GM12878 (cell line): Measurements from ENCODE around the gene TTC1. TPM values are rescaled to one million over a fixed set of nuclear protein-coding genes. Genes with fewer than 3 reads are reported as not detected.

ENCODE experiments used
- ATAC-seq: fragments of 200-7000 bp; cut with Tn5 transposase; 3 replicates; pipeline ENCODE4 v1.9.1; 2020; ENCODE audit warnings: mild to moderate bottlenecking, moderate library complexity
- BruUV-seq: library from RNA; stranded (reverse); fragments of 400-500 nt; replicated peaks from 2 replicates; lab custom pipeline; 2021; lab: Mats Ljungman, UMichigan
- CTCF ChIA-PET: fragments of 300-600 bp; sonication (Branson Sonifier 250); formaldehyde crosslinking; extraction: SDS; loops from one replicate; lab custom pipeline; 2021; ENCODE audit warnings: inconsistent platforms; lab: Yijun Ruan, JAX
- POLR2A ChIA-PET: fragments of 350-600 bp; formaldehyde crosslinking; extraction: SDS; loops from one replicate; lab custom pipeline; 2021; ENCODE audit warnings: inconsistent platforms; lab: Charles Lee
- RAD21 ChIA-PET: fragments of 300-600 bp; sonication (Branson Sonifier 250); formaldehyde crosslinking; loops from one replicate; lab custom pipeline; 2023; ENCODE audit warnings: antibody characterized with exemption; ENCODE audit not compliant: unreplicated experiment; lab: Charles Lee
- SMC1A ChIA-PET: fragments of 300-600 bp; sonication (Branson Sonifier 250); formaldehyde crosslinking; loops from one replicate; lab custom pipeline; 2023; ENCODE audit not compliant: unreplicated experiment, uncharacterized antibody; lab: Charles Lee
- DNase-seq: peaks from one replicate; pipeline ENCODE4 v3.0.0-alpha.2; 2011; ENCODE audit warnings: low read depth, low spot score
- FAIRE-seq: peaks from 3 replicates; lab custom pipeline; 2011; peaks lifted over from hg19 to GRCh38; lab: Jason Lieb, UNC
- H2AFZ ChIP-seq: 2 replicates; pipeline ENCODE4 v1.6.0; 2011; ENCODE audit warnings: low read depth, low read length, control low read depth; ENCODE audit not compliant: control insufficient read depth
- H3K27ac ChIP-seq: 2 replicates; pipeline ENCODE4 v1.5.1; 2011; ENCODE audit warnings: control low read depth; ENCODE audit not compliant: control insufficient read depth, insufficient read depth
- H3K27me3 ChIP-seq, 2 experiments: replicated peaks in 1 of 2; 2 replicates each; pipeline versions ENCODE4 v1.6.0 to v1.6.1; 2011; ENCODE audit warnings: low read length in 1 of 2; ENCODE audit not compliant: control insufficient read depth in 2 of 2, insufficient read depth in 2 of 2
- H3K36me3 ChIP-seq, 2 experiments: 2 replicates each; pipeline ENCODE4 v1.5.1; 2011; ENCODE audit warnings: low read length in 1 of 2; ENCODE audit not compliant: control insufficient read depth in 2 of 2, insufficient read depth in 2 of 2
- H3K4me1 ChIP-seq: 2 replicates; pipeline ENCODE4 v1.6.1; 2011; ENCODE audit warnings: mild to moderate bottlenecking, low read length, moderate library complexity, mixed read lengths; ENCODE audit not compliant: control insufficient read depth, insufficient read depth
- H3K4me2 ChIP-seq: 2 replicates; pipeline ENCODE4 v1.6.0; 2011; ENCODE audit warnings: control low read depth; ENCODE audit not compliant: control insufficient read depth, insufficient read depth
- H3K4me3 ChIP-seq: fragments of 200-600 bp; sonication (generic); 2 replicates; pipeline ENCODE4 v1.5.1; 2016
- H3K79me2 ChIP-seq: 2 replicates; pipeline ENCODE4 v1.6.0; 2011; ENCODE audit warnings: low read length; ENCODE audit not compliant: control insufficient read depth, insufficient read depth
- H3K9ac ChIP-seq: 2 replicates; pipeline ENCODE4 v1.8.0; 2011; ENCODE audit warnings: low read length, control low read depth, mixed read lengths; ENCODE audit not compliant: control insufficient read depth, insufficient read depth
- H3K9me3 ChIP-seq: replicated peaks from 3 replicates; pipeline ENCODE4 v1.5.1; 2011; ENCODE audit warnings: mild to moderate bottlenecking, low read length; ENCODE audit not compliant: control insufficient read depth, insufficient read depth
- H4K20me1 ChIP-seq: 2 replicates; pipeline ENCODE4 v1.6.0; 2011; ENCODE audit not compliant: control insufficient read depth, insufficient read depth
- BACH1 ChIP-seq: fragments of 450-650 bp; IDR thresholded peaks from 2 replicates; pipeline ENCODE4 v1.6.1; 2017; ENCODE audit warnings: mild to moderate bottlenecking, borderline replicate concordance
- BHLHE40 ChIP-seq, 2 experiments: fragments of 450-650 bp in 1 of 2; IDR thresholded peaks; 2 replicates each; pipeline ENCODE4 v1.6.1; 2011 to 2017; ENCODE audit warnings: low read depth in 2 of 2, borderline replicate concordance in 1 of 2, improper control_type of control experiment in 1 of 2, low read length in 1 of 2, mild to moderate bottlenecking in 1 of 2
- BRCA1 ChIP-seq: IDR thresholded peaks from 2 replicates; pipeline ENCODE4 v1.6.1; 2011; ENCODE audit warnings: low read depth, low read length, improper control_type of control experiment
- CBFB ChIP-seq: IDR thresholded peaks from 2 replicates; pipeline ENCODE4 v1.6.1; 2016; ENCODE audit warnings: antibody characterized with exemption, low read depth
- CEBPZ ChIP-seq: fragments of 150-350 bp; IDR thresholded peaks from 2 replicates; pipeline ENCODE4 v1.6.1; 2016; ENCODE audit warnings: low read depth, low read length
- CHD1 ChIP-seq: IDR thresholded peaks from 2 replicates; pipeline ENCODE4 v1.6.1; 2012; ENCODE audit warnings: low read depth, low read length, improper control_type of control experiment
- ETV6 ChIP-seq, 2 experiments: fragments of 450-650 bp in 1 of 2; IDR thresholded peaks in 1 of 2; conservative IDR thresholded peaks in 1 of 2; 2 replicates each; pipeline ENCODE4 v1.6.1; 2014; ENCODE audit warnings: antibody characterized with exemption in 1 of 2, borderline replicate concordance in 1 of 2, low read depth in 1 of 2, mild to moderate bottlenecking in 1 of 2, moderate library complexity in 1 of 2
- HDAC6 ChIP-seq: fragments of 200-600 bp; sonication (generic); IDR thresholded peaks from one replicate; pipeline ENCODE4 v1.8.0; 2017; ENCODE audit warnings: antibody characterized with exemption; ENCODE audit not compliant: unreplicated experiment
- IKZF2 ChIP-seq, 2 experiments: fragments of 450-650 bp; IDR thresholded peaks; 2 replicates each; pipeline ENCODE4 v1.6.1; 2017; ENCODE audit warnings: mild to moderate bottlenecking in 2 of 2, moderate library complexity in 2 of 2
- JUND ChIP-seq: IDR thresholded peaks from 2 replicates; pipeline ENCODE4 v1.6.1; 2012; ENCODE audit warnings: low read depth, mild to moderate bottlenecking, low read length, improper control_type of control experiment, moderate library complexity
- MTA2 ChIP-seq: fragments of 450-650 bp; IDR thresholded peaks from 2 replicates; pipeline ENCODE4 v1.6.1; 2016; ENCODE audit warnings: low read depth, mild to moderate bottlenecking, moderate library complexity
- RCOR1 ChIP-seq: conservative IDR thresholded peaks from 2 replicates; pipeline ENCODE4 v1.6.1; 2012; ENCODE audit warnings: low read depth, low read length, improper control_type of control experiment
- STAT3 ChIP-seq: IDR thresholded peaks from 2 replicates; pipeline ENCODE4 v1.6.1; 2011; ENCODE audit warnings: low read depth, low read length, improper control_type of control experiment
- ZBED1 ChIP-seq: IDR thresholded peaks from 2 replicates; pipeline ENCODE4 v1.6.1; 2016; ENCODE audit warnings: borderline replicate concordance
- ZNF217 ChIP-seq: fragments of 450-650 bp; IDR thresholded peaks from 2 replicates; pipeline ENCODE4 v1.6.1; 2017; ENCODE audit warnings: antibody characterized with exemption, mild to moderate bottlenecking
- ZNF274 ChIP-seq: IDR thresholded peaks from one replicate; pipeline ENCODE4 v1.8.0; 2011; ENCODE audit not compliant: insufficient read length, insufficient read depth
- ZZZ3 ChIP-seq: IDR thresholded peaks from 2 replicates; pipeline ENCODE4 v1.6.1; 2011; ENCODE audit warnings: low read depth; ENCODE audit not compliant: control insufficient read depth, insufficient read length
- WGBS: methylation state at CpG from one replicate; pipeline ENCODE4 v1.1.6; 2016; ENCODE audit warnings: low lambda C conversion rate; ENCODE audit not compliant: insufficient replicate concordance, insufficient coverage; ENCODE audit errors: missing lambda C conversion rate; 5-methylcytosine and 5-hydroxymethylcytosine counted together
- in situ Hi-C: fragments of 300-500 bp; cut with MboI; formaldehyde crosslinking; loops from 9 replicates; pipeline ENCODE4 v1.14.3; 2018; ENCODE audit warnings: mixed read lengths
- intact Hi-C: fragments of 100-400 bp; cut with micrococcal nuclease; formaldehyde crosslinking; loops from one replicate; pipeline ENCODE4 v1.14.2; 2022; ENCODE audit not compliant: unreplicated experiment
- polyA plus RNA-seq, 11 experiments: library from polyadenylated mRNA; depleted of rRNA in 4 of 11; unstranded in 6 of 11; stranded (reverse) in 5 of 11; fragments of >200 nt; fragmentation: Nextera tagmentation in 4 of 11; fragmentation: Illumina TruSeq in 1 of 11; extraction: Ambion mirVana in 4 of 11; extraction: Trizol in 1 of 11; gene quantifications; 1 replicate in 1 of 11; 2 replicates in 10 of 11; pipeline versions ENCODE4 v1.2.1 to v1.2.3, GENCODE V29; 2011 to 2016; ENCODE audit warnings: inconsistent platforms in 2 of 11, missing spikeins in 2 of 11, low read depth in 1 of 11
- total RNA-seq, 4 experiments: library from RNA; depleted of rRNA in 3 of 4; stranded (reverse); fragments of >200 nt in 3 of 4; fragmentation: Illumina TruSeq in 1 of 4; extraction: Trizol in 1 of 4; gene quantifications; 2 replicates each; pipeline versions ENCODE4 v1.2.1 to v1.2.3, GENCODE V29; 2013 to 2021
- TF ChIP-seq, protein P1 (sequence below): fragments of 450-650 bp; IDR thresholded peaks from 2 replicates; pipeline ENCODE4 v1.6.1; 2018; ENCODE audit warnings: borderline replicate concordance, mild to moderate bottlenecking; ENCODE audit not compliant: partially characterized antibody
- TF ChIP-seq, protein P2 (sequence below): IDR thresholded peaks from 2 replicates; pipeline ENCODE4 v1.6.1; 2012; ENCODE audit warnings: low read length, inconsistent platforms

Gene TTC1
- total and polyA plus RNA-seq, 10 of the 15 experiments (the other 5 are each of a cell fraction or from before 2014, with no cell fraction given): 46.6 to 160 (median 92.3) TPM

DNA sequence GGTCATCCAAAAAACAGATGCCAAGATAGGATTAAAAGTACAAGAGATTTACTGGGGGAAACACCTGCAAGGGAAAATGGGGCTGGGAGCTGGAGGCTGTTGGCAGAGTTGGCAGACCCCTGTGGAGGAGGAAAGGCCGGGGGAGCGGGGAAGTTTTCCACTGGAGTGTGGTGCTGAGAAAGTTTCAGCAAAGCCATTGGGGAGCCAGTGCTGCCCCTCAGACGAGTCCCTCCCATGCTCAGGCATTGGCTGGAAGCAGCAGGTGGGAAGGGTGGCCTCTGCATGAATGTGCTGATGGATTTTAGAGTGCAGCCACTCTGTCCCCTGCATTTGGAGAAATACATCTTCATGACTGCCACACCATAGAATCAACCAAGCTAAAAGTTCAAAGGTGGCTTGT, 52.8 kb downstream of the TTC1 start:
- DNase-seq (no peak), FAIRE-seq (no peak), ATAC-seq (no peak)
- Histone ChIP-seq H4K20me1 (no peaks in the 10 kb centered on the region), H3K27ac (no peak overlapping the region), H3K27me3 (no peaks in the 10 kb centered on the region), H3K9ac (no peak overlapping the region), H3K4me1 (no peaks in the 10 kb centered on the region), H3K4me2 (no peak overlapping the region), H2AFZ (no peak overlapping the region), H3K79me2 (no peaks in the 10 kb centered on the region), H3K9me3 (no peaks in the 10 kb centered on the region), H3K36me3 (peaks cover 4 to 11% of the 10 kb centered on the region in 2 experiments), H3K4me3 (no peak overlapping the region)
- ChIA-PET CTCF (interaction anchor here (0.5 to 1.4 kb wide), 4 partner anchors 19 to 328 kb away, joined by 3 to 5 read pairs (median 4); partner anchors contain the start of gene TTC1), SMC1A (interaction anchor here (2.0 kb wide), 1 partner anchor 36 kb away, joined by 4 read pairs; no protein-coding TSS in a partner anchor), POLR2A (no interaction called here), RAD21 (no interaction called here)
- WGBS: 79% methylated on average over 2 of the region's 3 CpGs
- in situ Hi-C loops (no loop called here), intact Hi-C loops (no loop called here)
- TF ChIP-seq CHD1 (no peak), IKZF2 (IDR thresholded peaks at IDR 0.05) (no peak), JUND (no peak), BHLHE40 (IDR thresholded peaks at IDR 0.05; ENCODE audit: borderline replicate concordance in 1 of 2, low read depth in 2 of 2, low read length in 1 of 2) (no peak), ZNF274 (no peak), ETV6 (conservative IDR thresholded peaks at IDR 0.05 in 1 of 2, IDR thresholded peaks at IDR 0.05 in 1 of 2; ENCODE audit: borderline replicate concordance in 1 of 2, low read depth in 1 of 2) (no peak), CEBPZ (no peak), ZZZ3 (no peak), BACH1 (no peak), ZNF217 (no peak), ZBED1 (no peak), STAT3 (no peak), BRCA1 (no peak), MTA2 (no peak), RCOR1 (no peak), HDAC6 (no peak), CBFB (no peak)
- TF ChIP-seq, protein P1, sequence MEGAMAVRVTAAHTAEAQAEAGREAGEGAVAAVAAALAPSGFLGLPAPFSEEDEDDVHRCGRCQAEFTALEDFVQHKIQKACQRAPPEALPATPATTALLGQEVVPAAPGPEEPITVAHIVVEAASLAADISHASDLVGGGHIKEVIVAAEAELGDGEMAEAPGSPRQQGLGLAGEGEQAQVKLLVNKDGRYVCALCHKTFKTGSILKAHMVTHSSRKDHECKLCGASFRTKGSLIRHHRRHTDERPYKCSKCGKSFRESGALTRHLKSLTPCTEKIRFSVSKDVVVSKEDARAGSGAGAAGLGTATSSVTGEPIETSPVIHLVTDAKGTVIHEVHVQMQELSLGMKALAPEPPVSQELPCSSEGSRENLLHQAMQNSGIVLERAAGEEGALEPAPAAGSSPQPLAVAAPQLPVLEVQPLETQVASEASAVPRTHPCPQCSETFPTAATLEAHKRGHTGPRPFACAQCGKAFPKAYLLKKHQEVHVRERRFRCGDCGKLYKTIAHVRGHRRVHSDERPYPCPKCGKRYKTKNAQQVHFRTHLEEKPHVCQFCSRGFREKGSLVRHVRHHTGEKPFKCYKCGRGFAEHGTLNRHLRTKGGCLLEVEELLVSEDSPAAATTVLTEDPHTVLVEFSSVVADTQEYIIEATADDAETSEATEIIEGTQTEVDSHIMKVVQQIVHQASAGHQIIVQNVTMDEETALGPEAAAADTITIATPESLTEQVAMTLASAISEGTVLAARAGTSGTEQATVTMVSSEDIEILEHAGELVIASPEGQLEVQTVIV: no peak
- TF ChIP-seq, protein P2, sequence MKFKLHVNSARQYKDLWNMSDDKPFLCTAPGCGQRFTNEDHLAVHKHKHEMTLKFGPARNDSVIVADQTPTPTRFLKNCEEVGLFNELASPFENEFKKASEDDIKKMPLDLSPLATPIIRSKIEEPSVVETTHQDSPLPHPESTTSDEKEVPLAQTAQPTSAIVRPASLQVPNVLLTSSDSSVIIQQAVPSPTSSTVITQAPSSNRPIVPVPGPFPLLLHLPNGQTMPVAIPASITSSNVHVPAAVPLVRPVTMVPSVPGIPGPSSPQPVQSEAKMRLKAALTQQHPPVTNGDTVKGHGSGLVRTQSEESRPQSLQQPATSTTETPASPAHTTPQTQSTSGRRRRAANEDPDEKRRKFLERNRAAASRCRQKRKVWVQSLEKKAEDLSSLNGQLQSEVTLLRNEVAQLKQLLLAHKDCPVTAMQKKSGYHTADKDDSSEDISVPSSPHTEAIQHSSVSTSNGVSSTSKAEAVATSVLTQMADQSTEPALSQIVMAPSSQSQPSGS: no peak
- no TSS peak for BruUV-seq
